ENCODE measurements around the gene CENPF.

- no peak for TF ChIP-seq CTCF (IDR thresholded peaks at IDR 0.05 in 4 of 5, conservative IDR thresholded peaks at IDR 0.05 in 1 of 5)
- no peak for TF ChIP-seq POLR2A (IDR thresholded peaks at IDR 0.05)
These were observed 1.5 kb downstream of the CENPF start for GRCh38 chr1:214604523-214604922.
